GM21529 (cell line): Measurements from ENCODE around the gene TMEM132D.
"Not testable (repeated sequence)": the region's sequence is repeated elsewhere in the genome, so short reads cannot be mapped to it uniquely, and the experiment has no call there.

Source experiments
- ATAC-seq: cut with Tn5 transposase; IDR thresholded peaks from one replicate; pipeline ENCODE4 v1.9.1; 2021; ENCODE audit not compliant: unreplicated experiment

The TMEM132D gene

DNA sequence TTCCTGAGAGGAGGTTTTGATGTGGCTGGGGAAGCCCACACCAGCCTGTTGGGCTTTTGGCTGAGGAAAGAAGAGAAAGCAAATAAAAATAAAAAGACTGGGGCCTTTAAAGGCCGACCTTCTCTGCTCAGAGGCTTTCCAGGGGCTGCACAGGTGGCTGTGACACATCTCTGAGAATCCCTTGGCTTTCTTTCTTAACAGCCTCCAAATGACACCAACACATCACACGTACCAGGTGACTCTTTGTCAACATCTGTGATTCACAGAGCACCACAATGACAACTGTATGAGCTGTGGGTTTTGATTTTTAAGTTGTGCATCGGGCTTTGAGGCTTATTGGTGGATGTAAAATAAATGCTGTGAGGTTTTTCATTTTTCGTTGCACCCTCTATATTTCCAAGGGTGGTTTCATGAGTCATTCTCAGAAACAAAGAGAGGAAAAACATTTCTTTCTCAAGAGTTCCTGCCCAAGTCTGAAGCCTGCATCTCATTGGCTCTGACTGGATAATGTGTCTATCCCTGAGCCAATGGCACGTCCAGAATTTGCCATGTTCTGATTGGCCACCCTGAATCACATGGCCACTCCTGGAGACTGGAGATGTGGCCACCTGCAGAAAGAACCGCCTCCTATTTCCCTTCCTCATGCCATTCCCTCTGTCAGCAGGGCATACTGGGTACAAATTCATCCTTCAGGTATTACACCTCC is 701.6 kb downstream of the TMEM132D start:
- no peak for ATAC-seq

DNA sequence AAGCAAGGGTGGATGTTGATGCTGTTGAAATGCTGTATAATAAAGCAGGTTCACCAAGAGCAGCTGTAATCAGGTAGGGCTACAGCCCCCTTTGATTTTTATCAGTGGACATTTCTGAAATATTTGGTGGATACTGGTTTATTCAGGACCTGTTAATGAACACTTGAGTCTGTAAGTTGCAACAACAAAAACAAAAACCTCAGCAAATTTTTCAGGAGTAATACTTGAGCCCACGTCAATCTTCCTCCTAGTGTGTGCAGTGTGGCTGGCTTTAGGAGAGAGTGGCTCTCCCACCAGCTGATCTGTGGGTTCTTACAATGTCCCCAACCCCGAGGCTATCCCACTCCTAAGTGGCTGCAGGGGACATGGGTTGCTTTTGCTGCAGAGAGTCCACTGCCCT is 702.8 kb downstream of the TMEM132D start:
- no peak for ATAC-seq

DNA sequence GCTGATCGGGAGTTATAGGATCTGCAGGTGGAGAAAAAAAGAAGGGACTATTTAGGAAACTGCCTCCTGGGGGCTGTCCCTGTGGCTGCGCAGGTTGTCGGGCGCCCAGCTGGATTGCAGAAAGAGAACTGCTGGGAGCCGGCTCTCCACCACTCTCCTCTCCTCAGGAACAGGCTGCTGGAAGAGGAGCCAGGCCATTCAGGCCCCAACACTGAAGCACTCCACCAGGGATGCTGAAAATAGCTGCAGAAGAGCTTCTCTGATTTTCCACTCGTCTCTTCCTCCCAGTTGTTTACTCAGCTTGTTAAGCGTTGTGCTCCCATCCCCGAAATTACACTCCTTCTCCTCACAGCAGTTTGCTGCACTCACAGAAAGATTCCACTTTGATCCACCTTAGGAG is 703.2 kb downstream of the TMEM132D start:
- ATAC-seq = no peak

DNA sequence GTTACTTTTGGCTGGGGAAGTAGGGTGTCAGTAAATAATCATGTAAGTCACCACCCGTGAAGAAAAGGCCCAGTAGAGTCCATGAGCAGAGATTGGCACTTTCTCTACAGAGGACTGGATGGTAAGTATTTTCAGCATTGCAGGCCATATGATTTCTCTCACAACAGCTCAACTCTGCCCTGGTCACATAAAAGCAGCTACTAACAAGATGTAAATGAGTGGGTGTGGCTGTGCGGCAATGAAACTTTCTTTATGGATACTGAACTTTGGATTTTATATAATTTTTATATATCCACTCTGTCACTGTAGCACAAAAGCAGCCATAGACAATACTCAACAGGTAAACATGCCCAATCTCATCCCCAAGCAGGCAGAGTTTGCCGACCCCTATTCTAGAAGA is 706.9 kb downstream of the TMEM132D start:
- no peak for ATAC-seq

DNA sequence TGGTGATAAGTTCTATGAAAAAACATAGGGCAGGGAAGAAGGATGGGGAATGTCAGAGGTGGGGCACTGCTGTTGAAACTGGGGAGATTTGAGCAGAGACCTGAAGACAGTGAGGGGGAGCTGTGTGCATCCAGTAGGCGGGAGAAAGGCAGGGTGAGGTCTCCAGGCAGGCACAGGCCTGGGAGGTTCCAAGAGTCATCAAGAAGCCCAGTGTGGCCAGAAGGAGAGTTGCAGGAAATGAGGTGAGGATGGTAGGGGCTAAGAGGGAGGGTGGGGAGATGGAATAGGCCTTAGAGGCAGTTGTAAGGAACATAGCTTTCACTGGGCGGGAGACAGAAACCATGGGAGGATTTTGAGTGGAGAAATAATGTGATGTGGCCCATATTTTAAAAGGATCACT is 708.7 kb downstream of the TMEM132D start:
- ATAC-seq = no peak

DNA sequence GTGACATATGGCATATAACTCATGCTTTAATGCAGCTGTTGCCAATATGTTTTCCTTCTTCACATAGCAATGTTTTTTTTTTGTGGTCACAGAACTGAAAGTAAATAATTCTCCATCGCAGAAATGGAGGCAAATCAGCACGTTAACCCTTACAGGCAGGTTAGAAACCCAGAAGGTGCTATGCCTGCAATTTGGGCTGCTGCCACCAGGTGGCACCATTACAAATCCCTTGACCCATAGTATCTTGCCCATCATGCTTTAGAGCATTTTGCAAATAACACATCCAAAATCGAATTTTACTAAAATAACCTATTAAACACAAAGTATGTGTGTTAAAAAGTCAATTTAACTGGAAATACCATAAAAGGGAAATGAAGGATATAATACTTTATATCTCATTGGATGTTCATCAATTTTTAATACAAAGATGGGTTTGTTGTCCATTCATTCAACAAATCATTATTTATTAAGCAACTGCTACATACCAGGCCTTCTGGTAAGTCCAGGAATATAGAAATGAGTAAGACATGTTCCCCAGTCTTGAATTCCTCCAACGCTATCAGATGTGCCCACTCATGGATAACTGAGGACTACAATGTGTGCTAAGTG is 710.5 kb downstream of the TMEM132D start:
- ATAC-seq = no peak

DNA sequence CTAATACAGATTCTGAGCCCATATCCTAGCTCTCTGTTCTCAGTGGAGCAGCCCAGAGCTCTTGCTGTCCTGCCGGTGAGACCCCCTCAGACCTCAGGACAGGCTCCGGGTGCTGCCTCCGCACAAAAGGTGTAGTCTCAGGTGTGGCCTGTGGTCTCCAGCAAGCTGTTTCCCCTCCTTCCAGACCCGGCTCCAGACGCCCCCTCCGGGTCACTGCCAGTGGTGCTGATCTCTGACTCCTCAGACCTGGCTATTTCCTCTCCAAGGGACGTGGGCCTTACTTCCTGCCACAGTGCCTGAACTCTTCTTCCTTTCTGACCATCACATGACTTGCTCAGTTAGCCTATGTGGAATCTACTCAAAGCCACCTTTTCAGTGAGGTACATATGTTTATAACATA is 713.0 kb downstream of the TMEM132D start:
- no peak for ATAC-seq

DNA sequence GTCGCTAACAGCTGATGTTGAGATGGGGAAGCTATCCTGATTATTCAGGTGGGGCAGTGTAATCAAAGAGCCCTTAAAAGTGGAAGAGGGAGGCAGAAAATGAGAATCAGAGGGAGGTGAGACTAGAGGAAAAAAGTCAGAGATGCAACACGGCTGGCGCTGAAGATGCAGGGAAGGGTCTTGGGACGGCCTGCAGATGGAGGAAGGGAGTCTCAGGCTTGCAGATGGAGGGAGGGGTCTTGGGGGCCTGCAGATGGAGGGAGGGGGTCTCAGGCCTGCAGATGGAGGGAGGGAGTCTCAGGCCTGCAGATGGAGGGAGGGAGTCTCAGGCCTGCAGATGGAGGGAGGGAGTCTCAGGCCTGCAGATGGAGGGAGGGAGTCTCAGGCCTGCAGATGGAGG is 713.9 kb downstream of the TMEM132D start:
- not testable (repeated sequence) for ATAC-seq

DNA sequence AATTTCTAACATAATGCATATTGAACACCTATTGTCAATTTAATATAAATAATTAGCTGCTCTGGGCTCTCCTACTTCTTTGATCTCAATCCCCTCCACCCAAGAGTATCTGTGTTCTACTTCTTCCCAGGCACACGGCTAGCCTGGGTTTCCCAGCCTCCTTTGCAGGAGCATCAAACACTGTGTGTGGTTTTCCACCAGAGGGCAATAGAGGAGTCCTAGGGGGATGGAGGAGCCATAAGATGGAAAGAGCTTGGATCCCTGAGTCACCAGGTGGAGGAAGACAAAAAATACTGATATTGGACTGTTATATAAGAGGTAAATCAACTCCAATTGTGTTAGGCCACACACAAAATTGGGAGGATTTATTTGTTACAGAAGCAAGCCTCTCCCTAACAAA is 716.9 kb downstream of the TMEM132D start:
- ATAC-seq = no peak

DNA sequence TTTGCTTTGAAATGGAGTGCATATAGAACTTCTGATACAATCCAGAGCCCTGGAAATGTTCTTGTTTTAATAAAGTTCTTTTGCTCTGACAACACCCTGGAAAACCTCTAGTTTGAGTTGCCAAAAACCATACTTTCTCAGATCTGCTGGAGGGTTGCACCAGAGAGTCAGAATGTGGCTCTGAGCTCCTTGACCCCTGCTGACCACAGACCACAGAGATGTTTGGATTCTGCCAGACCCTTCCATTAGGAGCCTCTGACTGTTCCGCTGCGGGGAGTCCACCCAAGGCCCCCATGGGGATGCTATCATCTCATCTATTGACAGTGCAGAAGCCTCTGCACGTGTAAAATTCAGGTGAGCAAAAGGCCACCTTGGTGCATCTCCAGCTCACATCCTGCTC is 718.0 kb downstream of the TMEM132D start:
- no peak for ATAC-seq

DNA sequence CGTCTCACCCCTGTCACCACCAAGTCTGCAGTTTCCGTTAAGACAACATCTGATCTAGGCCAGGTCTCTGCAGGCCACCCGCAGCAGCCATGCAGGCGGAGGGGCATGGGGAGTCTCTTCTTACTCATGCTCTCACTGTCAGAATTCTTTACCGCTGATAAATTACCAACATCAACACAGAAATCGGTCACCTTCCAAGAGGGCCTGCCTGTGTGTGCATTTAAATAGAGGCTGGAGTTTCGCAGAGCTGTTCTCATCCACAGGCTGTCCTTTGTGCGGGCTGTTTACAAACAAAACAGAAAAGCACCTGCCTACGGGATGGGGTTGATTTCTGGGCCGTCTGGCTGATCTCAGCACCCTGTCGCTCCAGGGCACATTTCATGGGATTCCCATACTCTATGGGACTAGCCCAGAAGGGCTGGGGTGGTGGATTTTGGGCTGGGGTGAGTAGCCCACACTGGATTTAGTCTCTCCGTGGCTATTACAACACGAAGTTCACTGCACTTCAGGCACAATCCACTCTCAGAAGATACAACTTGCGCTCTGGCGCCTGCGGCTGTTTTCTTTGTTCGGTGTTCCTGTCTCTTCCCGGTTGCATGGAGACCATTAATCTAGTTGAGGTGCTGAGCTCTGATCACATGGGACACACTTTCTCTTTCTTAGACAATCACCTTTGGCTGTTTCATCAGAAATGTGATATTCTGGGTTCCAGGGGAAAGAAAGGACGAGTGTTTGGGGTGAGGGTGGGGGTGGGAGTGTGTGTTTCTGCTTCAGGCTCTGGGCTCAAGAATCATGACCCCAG is 719.5 kb downstream of the TMEM132D start:
- no peak for ATAC-seq

DNA sequence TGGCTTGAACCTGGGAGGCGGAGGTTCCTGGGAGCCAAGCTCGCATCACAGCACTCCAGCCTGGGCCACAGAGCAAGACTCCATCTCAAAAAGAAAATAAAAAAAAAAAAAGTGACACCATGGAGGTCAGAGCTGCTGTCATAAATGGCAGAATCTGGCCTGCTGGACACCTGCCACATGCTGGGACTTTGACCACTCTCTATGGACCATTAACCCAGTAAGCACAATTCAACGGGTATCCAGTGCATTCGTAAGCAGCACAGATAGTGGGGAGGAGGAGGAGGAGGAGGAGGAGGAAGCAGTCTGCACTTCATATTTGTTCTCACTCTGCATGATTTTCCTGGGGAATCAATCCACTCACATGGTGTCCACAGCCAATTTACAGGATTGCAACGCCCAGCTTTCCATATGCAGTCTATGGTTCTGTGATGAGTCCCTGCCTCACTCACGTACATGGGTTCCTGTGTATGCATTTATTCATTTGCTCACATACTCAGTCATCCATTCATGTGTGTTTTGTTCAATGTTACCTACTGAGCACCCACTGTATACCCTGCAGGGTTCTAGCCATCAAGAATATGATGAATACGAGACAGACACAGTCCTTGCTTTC is 723.8 kb downstream of the TMEM132D start:
- no peak for ATAC-seq

DNA sequence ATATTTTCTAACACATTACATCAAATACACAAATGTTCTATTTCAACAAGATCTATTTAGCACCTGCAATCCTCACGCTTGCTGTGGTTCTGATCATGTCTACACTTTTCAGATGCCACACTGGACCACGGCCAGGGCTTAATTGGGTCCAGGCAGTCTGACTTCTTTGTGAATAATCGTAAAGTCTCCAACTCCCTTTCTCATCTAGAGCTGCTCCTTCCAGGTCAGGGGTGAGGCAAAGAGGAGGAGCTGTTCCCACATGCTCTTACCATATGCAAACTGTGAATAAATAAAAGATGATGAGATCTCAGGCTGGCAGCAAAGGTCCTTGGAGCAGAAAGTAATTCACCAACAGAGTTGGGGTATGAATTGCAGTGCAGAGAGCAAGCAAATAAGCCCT is 733.9 kb downstream of the TMEM132D start:
- ATAC-seq = no peak

DNA sequence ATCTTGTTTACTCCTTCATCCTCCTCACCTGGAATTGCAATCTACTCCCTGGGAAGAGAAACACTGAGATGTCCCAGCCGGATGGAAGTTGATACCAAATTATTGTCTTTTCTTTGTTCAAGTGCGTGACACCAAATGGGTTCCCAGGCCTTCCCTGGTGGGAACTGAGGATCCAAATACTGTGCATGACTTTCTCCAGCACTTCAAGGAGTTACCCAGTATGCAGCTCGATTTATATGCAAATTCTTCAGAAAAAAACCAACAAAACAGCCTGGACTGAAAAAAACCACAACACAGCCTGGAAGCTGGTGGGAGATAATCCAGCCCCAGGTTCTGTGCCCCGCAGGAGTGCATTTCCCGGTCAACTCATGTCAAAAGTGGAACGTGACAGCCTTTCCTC is 740.0 kb downstream of the TMEM132D start:
- no peak for ATAC-seq

DNA sequence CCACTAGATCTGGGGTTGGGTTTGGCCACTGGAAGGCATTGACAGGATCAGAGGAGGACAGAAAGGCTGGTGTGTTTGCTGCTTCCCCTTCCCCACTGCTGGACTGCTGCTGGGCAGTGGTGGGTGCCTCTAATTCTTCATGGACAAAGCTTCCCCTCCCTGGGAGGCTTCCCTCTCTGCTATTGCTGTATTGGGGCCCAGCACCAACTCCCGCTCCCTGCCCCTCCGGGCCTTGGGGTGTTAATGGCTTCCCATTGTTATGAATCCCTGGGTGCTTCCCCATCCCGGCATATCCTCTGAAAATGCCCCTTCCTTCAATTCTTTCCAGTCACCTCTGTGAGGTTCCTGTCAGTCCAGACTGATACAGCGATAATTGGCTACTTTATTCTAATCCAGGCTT is 740.4 kb downstream of the TMEM132D start:
- no peak for ATAC-seq

DNA sequence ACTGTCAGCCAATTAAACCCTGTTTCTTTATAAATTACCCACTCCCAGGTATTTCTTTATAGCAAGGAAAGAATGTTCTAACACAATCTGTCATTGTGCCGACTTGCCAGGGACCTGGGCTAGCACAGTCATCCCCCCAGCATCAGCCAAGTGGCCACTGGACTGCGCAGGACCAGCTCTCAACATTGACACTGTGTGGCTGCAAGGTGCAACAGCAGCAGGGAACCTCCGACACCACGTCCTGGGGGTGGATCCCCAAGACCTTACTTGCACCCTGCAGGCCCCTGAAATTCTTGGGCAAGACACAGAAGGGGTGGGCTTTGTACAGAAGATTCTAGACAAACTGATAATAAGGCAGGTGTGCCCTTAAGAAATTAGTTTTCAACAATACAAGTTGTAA is 741.0 kb downstream of the TMEM132D start:
- ATAC-seq = no peak

DNA sequence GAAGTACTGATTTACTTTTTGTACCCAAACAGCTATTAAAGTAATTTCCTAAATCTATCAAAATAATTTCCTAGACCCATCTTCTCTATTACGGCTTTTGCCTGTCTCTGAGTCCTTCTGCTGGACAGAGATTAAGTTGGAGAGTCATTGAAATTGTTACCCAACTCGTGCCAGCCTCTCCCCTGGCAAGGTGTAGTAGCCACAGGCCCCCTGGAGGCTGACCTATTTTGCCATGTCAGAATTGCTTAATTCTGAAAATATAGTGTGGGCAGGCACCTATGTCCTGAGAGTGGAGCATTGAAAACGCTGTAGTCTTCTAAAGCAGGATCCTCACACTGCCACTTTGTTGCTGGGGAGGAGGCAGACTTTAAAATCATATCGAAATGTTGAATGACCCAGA is 742.3 kb downstream of the TMEM132D start:
- ATAC-seq = no peak

DNA sequence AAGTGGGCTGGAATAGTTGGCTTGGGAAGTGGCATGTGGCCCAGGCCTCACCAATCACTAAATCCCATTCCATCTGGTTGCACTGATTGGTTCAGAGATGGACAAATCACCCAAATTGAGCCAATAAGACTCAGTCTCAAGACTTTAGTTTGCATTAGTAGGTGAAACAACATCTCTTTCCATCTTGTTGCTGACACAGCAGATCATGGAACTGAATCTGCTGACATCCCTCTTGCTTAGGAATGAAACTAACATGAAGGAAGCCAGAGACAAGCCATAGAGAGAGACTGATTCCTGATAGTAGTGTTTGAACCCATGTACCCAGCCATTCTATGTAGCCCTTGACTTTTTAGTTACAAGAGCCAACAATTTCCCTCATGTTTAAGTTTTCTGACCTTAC is 743.5 kb downstream of the TMEM132D start:
- ATAC-seq = no peak

DNA sequence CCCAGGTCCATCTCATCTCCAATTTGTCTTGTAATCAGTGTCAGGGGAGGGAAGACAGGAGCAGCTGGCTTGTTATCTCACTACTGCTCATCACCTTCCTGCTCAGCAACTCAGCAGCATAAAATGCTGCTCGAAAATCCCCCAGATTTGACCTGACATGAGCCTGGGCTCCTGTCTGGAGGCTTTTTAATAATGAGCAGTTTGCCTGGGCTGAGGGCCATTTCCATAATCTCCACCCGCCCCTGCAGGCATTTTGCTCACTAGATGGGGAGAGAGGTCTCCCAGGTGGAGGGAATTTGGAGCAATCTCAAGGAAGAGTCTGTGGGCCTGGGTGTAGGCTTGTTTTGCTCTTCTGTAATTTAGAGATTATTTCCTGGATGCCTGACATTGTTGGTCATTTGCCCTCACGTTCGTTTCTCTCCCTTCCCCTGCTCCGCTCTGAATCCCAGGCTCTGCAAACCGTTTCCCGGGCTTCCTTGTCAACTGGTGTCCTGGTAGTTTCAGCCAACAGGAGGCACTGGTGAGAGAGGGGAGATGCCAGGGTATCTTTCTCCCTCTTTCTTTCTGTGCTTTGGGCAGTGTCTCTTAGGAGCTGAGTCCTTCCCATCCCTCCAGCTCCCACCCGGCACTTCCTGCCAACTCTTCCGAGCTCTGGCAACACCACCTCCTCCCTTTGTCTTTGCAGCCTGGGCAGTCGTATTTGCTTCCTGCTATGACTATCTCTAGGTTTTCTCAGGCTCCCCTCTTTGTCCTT is 751.3 kb downstream of the TMEM132D start:
- ATAC-seq = no peak

DNA sequence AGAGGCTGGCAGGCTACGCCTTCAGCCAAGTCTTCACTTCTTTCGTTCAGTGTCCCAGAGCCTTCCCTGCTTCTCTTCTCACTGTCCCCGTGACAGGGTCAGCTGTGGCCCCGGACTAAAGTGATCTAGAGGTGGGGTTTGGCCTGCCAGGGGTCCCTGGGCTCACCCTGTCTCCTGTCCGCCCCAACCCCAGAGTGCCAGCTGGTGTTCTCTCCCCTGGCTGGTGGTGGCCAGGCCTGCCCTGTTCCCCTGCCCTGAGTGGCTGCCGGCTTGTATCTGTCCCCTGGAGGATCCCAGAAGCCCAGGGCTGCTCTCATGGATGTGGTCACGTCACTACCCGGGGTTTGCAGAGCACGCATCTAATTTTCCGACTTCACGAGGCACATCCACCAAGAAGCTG is 753.1 kb downstream of the TMEM132D start:
- no peak for ATAC-seq

DNA sequence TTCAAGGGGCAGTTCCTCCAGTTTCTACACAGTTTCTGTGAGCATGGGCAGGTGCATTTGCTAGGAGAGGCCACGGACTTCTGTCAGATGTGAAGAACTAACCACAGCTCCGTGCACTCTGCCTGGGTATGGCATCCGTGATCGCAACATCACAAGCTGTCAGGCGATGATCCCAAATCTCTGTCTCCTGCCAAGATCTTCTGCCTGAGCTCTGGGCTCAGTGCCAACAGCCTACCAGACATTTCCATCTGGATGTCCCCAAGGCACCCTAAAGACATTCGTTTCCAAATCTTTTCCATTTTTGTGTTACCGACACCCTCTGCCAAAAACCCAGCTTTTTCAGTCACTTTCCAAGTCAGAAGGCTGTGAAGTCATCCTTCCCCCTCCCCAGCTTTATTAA is 758.4 kb downstream of the TMEM132D start:
- ATAC-seq = no peak
